Measurements from ENCODE around the gene MDC1.

MDC1 gene

GRCh38 chr6:30705620-30706019, 11.5 kb downstream of the MDC1 start:
- DNase-seq, result no peak

GRCh38 chr6:30703821-30704220, 13.3 kb downstream of the MDC1 start:
- DNase-seq, result no peak

DNA sequence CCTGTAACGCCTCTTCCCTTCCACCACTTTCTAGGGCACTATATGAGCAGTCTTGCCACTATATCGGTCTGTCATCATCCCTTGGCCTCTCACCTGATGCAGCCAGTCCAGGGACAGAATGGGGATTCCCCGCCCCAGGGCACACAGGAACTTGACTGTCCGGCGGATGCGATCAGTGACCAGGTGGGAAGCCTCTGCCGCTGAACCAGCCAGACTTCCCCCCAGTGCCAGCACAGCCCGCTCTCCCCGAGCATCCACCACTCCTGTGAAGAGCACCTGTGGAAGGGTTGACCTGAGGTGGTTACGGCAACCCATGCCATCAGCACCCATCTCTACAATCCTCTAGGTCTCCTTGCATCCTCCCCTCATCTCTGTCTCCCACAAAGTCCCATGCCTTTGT, 14.1 kb downstream of the MDC1 start:
- DNase-seq, result no peak

- DNase-seq, result no peak
Measured at GRCh38 chr6:30700340-30700739, 16.7 kb downstream of the MDC1 start.

GRCh38 chr6:30696432-30696831, 20.6 kb downstream of the MDC1 start:
- no peak for DNase-seq

DNA sequence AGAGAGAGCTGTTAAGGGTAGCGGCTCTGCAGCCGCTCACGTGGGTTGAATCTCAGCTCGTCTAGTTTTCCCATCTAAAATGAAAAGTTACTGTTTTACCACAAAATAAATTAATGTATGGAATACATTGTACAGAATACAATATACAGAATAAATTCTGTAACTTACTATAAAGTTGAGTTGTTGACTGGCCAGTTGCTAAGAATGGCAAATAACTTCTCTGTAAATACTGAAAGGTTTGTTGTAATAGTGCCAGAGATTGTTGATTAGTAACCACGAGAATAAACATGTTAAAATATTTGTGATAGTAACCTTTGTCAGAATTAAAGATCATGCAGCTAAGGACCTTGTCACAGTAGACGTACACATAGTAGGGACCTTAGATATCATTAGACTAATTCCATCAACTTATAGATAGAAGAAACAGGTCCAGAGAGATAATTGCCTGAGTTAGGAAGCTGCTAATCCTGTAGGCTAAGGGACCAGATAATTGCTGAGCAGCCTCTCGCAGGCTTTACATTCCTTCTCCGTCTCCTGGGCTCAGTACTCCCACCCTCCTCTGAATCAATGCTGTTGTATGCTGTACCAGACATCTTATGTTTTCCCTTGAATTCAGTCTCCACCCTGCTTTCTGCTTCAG, 25.8 kb downstream of the MDC1 start:
- DNase-seq, result no peak

DNA sequence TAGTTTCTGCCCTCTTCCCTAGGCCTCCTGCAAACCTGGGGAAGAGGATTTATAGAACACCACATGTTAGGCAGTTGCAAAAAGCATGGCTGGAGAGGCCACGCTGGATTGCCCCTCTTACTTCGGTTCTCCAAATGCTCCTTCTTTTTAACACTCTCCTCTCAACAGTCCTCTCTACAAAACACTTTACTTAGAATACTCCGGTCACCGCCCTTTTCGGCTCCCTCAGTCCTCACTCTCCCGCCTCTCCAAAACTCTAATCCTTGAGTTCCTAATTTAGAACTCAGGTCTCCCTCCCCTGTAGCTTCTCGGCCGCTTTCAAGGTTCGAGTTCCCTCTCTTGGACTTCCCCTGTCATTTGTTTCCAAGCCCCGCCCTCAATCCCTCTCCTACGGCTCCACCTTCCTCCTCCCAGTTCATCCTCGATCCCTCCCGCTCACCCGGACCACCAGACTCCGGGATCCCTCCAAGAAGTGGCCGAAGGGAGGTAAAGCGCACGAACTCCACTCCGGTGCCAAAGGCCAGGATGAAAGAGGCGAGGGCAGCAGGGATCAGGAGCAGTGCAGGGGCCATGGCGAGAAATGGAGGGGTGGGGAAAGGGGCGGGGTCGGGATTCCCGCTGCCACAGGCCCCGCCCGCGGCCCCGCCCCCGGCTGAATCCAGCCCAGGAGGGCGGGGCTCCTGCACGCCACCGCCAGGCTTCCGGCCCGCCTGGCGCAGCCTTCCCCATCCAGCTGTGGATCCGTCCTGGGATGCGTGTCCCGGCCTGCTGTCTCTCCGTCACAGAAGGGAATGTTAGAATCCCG, 26.5 kb downstream of the MDC1 start, which contains the start of gene NRM:
TSS of gene NRM (minus strand) at position 582 of the 805 bp plus-strand sequence. CDS start at position 572, 10 bp downstream.
- DNase-seq, result peak; percentile 85

GRCh38 chr6:30689985-30690384, 27.1 kb downstream of the MDC1 start:
- no peak for DNase-seq

- DNase-seq, result no peak
Measured at GRCh38 chr6:30689022-30689865, 27.8 kb downstream of the MDC1 start.

- DNase-seq, result no peak
Measured at GRCh38 chr6:30688569-30688968, 28.5 kb downstream of the MDC1 start.

GRCh38 chr6:30687659-30688431, 29.2 kb downstream of the MDC1 start:
- peak; percentile 47 for DNase-seq

- DNase-seq, result peak; percentile 97
Measured at GRCh38 chr6:30686908-30687658, 30.0 kb downstream of the MDC1 start.

DNA sequence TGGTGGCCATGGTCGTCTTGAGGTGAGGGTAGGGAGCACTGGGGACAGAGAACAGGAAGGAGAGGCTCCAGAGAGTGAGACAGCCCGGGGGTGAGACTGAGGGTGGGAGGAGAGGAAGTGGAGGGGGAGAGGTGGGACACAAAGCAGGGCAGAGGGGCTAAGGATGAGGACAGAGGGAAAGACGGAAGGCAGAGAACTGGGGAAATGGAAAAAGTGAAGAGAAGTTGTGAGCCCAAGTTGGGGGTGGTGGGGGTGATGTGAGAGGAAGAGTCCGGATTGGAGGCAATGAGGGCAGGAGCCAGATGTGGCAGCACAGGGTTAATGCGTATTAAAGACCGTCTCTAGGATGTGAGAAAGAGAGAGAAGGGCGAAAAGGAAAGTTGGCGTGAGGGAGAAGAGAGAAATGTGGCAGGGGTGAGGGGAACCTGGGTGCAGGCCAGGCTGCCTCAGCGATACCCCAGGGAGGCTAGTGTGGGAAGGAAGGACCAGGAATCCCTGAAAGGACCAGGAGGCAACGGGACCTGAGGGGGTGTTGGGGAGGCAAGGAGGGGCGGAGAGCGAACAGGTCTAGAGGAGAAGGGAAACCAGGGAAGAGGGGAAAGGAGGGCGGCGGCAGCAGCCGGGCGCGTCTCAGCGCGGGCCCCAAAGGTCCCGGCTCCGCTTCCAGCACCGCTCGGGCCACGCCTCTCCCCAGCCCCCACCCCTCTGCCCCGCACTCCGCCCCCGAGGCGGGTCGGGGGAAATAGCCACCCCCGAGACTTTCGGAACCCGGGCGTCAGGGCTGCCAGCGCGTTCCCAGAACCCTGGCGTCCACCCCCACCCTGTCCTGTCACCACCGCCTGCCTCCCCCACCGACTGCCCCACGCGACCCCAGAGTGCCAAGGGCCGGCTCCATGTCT, 30.8 kb downstream of the MDC1 start, which contains the start of gene PPP1R18:
TSS of gene PPP1R18 (minus strand) at position 637 of the 899 bp plus-strand sequence. CDS start at position 10, 627 bp downstream.
- DNase-seq, result peak; percentile 67

DNA sequence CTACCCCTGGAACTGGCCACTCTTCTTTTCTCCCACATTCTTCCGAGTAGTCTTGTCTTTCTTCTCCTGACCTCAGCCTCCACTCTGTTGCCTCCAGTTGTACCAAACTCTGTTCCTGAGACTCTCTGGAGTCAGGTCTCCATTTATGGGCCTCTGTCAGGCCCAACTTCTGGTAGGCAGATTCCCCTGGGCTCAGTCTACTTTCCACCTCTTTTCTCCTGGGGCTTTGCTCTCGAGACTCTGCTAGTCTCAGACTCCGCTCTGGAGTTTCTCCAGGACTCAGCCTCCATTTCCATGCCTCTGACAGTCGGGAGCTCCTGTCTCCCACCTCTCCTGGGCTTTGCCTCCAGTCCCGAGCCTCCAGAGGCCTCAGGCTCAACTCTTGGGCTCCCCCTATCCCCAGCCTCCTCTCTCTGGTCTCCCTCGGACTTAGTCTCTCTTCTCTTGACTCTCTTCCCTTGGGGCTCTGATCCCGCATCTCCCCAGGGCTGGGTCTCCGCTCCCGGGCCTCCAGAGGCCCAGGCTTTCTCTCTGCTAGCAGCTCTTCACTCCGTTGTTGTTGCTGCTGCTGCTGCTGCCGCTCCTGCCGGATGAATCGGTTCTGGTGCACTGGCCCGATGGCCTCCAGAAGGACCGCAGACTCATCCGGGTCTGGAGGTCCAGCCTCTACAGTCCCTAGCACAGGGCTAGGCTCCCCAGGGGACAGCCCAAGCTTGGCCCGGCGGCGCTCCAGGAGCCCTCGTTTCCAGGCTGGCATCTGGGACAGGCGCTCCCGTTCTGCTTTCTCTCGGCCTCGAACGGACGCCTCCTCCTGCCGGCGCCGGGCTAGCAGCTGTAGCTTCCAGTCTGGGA, 31.7 kb downstream of the MDC1 start:
- DNase-seq, result peak; percentile 25

GRCh38 chr6:30684386-30685156, 32.5 kb downstream of the MDC1 start:
- DNase-seq, result peak; percentile 42

DNA sequence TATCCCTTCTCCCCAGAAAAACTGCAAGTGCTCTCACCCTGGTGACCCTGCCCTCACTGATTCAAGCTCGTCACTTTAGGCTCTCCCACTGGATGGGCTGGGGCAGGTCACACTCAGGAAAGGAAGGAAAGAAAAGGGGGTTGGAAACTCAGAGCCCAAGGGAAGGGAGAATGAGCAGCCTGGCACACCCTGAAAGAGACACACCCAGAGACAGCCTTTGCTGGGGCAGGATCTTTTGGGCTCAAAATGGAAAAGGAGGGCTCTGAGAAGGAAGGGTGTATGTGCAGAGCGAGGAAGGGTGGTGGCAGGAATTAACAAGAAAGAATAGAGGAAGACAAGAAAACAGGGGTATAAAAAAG, 33.1 kb downstream of the MDC1 start:
- no peak for DNase-seq

DNA sequence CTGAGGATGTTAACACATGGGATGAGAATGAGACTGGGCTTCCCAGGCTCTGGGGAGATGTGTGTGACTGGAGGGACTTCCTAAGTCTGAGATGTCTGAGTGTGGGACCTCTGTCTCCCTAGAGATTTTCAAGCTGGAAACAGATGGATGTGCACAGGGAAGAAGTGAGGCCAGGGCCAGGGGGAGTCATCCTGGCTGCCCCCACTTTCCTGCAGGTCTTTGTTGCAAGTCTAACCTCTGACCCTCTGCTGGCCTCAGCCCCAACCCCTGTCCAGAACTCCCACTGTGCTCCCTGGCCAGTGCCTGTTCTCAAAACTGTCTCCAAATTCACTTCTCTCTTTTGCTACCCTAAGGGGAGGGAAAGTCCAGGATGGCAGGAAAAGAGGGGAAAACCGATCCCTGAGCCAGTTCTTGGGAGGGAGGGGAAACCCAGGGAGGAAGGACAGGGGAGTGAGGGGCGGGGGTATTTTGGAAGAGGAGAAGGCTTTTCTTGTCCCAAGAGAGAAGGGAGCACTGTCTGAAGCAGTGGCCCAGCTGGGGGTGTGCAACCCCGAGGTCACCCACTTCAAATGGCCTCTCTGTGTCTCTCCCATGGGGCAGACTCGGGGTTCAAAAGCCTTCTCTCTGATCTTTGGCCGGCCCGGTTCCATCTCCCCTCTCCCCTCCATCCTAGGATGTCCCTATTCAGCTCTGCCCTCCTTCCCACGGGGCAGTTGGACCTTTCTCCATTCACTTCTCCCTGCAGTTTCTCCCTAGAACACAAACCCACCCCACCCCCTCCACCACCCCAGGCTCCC, 33.7 kb downstream of the MDC1 start:
- no peak for DNase-seq

Measured in fibroblast of skin of abdomen (primary cell).